ENCODE results near the gene DIP2B. TPM values are rescaled to one million over a fixed set of nuclear protein-coding genes. Genes with fewer than 3 reads are reported as not detected.

Gene DIP2B
- total RNA-seq, 3 donors from 2014 or later (not counting 1 experiment from before 2014, with no cell fraction given), result 17.2 to 23.2 (median 22.2) TPM

DNA sequence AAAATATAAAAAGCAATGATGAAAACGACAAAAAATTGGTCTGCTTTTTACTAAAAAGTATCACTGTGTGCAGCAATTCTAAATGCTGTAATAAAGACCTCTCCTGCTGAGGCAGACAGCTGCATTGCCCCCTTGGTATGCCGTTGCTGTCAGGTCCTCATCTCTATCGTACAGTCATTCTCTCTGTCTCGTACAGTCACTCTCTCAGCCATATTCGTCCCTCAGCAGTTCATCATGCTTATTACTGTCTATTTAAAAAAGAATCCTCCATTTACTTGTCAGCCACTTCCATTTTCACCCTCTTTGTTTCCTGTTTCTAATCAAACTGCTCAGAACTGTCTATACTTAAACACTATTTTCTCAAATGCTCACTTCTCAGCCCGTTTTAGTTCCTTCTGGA is 123.6 kb downstream of the DIP2B start:
- Mint-ChIP-seq H3K27me3 (ENCODE audit: low read depth in 2 of 2) (no peaks in the 10 kb centered on the region), H3K9me3 (no peaks in the 10 kb centered on the region), H3K4me3 (no peak overlapping the region), H3K27ac (no peak overlapping the region), H3K4me1 (peaks cover 11 to 12% of the 10 kb centered on the region in 2 donors), H3K36me3 (no peaks in the 10 kb centered on the region)
- intact Hi-C loops (cut with micrococcal nuclease), result no loop called here
- ATAC-seq (no peak), DNase-seq (no peak)
- peaks cover 2% of the 10 kb centered on the region for H3K4me1 ChIP-seq (ENCODE audit: control insufficient read depth, insufficient read depth, low read length)
- 94% methylated on average over 6 of the region's 6 CpGs for WGBS (ENCODE audit: insufficient coverage)
- peaks cover 9% of the 10 kb centered on the region for H3K36me3 ChIP-seq (ENCODE audit: control insufficient read depth, insufficient read depth, low read length)
- H3K4me3 ChIP-seq (ENCODE audit: low read length), result no peak overlapping the region
- H3K27ac ChIP-seq (ENCODE audit: low read length), result no peak overlapping the region
- no peaks in the 10 kb centered on the region for H3K27me3 ChIP-seq (ENCODE audit: control insufficient read depth, insufficient read depth, low read length)
- TF ChIP-seq, protein P1, sequence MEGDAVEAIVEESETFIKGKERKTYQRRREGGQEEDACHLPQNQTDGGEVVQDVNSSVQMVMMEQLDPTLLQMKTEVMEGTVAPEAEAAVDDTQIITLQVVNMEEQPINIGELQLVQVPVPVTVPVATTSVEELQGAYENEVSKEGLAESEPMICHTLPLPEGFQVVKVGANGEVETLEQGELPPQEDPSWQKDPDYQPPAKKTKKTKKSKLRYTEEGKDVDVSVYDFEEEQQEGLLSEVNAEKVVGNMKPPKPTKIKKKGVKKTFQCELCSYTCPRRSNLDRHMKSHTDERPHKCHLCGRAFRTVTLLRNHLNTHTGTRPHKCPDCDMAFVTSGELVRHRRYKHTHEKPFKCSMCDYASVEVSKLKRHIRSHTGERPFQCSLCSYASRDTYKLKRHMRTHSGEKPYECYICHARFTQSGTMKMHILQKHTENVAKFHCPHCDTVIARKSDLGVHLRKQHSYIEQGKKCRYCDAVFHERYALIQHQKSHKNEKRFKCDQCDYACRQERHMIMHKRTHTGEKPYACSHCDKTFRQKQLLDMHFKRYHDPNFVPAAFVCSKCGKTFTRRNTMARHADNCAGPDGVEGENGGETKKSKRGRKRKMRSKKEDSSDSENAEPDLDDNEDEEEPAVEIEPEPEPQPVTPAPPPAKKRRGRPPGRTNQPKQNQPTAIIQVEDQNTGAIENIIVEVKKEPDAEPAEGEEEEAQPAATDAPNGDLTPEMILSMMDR (IDR thresholded peaks at IDR 0.05), result no peak
- H3K9me3 ChIP-seq (ENCODE audit: control insufficient read depth, insufficient read depth, low read length), result no peaks in the 10 kb centered on the region

DNA sequence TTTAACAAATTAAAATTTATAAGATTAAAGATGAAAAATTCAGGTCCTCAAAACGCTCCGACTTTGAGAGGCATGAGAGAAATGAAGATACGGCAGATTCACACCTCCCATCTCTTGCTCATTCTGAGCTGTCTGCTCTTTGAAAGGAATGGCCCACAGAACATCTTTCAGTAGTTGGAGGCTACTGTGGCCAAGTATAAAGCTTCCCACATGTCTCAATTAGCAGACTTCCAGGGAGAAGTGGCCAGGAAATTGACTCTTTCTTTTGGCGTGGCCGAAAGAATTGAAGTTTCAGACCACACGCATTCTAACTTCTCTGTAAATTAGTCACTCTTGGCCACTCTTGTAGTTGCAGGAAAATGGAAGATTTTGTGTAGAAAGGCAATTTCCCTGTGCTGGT is 129.2 kb downstream of the DIP2B start:
- H3K36me3 Mint-ChIP-seq, result no peaks in the 10 kb centered on the region
- intact Hi-C loops (cut with micrococcal nuclease), result no loop called here
- Histone ChIP-seq H3K27me3 (ENCODE audit: control insufficient read depth, insufficient read depth, low read length) (no peaks in the 10 kb centered on the region), H3K4me3 (ENCODE audit: low read length) (no peak overlapping the region), H3K4me1 (ENCODE audit: control insufficient read depth, insufficient read depth, low read length) (no peaks in the 10 kb centered on the region), H3K27ac (ENCODE audit: low read length) (no peak overlapping the region), H3K9me3 (ENCODE audit: control insufficient read depth, insufficient read depth, low read length) (no peaks in the 10 kb centered on the region), H3K36me3 (ENCODE audit: control insufficient read depth, insufficient read depth, low read length) (no peaks in the 10 kb centered on the region)
- no peaks in the 10 kb centered on the region for H3K27me3 Mint-ChIP-seq (ENCODE audit: low read depth in 2 of 2)
- H3K4me1 Mint-ChIP-seq, result peaks cover 6 to 9% of the 10 kb centered on the region in 2 donors
- H3K27ac Mint-ChIP-seq, result no peak overlapping the region
- TF ChIP-seq, protein P1 (IDR thresholded peaks at IDR 0.05), result no peak
- ATAC-seq (no peak), DNase-seq (no peak)
- no peaks in the 10 kb centered on the region for H3K9me3 Mint-ChIP-seq
- H3K4me3 Mint-ChIP-seq, result no peak overlapping the region
- 94% methylated on average over 6 of the region's 6 CpGs for WGBS (ENCODE audit: insufficient coverage)

DNA sequence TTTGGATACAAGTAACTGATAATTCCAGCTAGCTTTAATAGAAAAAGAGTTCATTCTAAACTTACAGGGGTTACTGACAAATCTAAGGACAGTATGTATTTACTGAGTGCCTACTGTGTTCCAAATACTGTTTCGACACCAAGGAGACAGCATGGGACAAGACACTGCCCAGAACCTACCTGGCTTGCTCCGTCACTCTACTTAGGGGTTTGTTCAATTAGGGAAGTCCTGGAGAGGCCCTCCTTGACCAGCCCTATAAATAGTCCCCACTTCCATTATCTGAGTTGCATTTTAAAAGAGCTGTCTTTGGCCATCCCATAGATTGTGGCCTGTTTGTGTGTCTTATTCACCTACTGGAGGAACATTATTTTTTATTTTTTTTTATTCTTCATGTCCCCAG is 129.6 kb downstream of the DIP2B start:
- DNase-seq (no peak), ATAC-seq (no peak)
- no peak overlapping the region for H3K27ac ChIP-seq (ENCODE audit: low read length)
- intact Hi-C loops (cut with micrococcal nuclease), result no loop called here
- no peaks in the 10 kb centered on the region for H3K9me3 Mint-ChIP-seq
- no peaks in the 10 kb centered on the region for H3K9me3 ChIP-seq (ENCODE audit: control insufficient read depth, insufficient read depth, low read length)
- no peaks in the 10 kb centered on the region for H3K36me3 Mint-ChIP-seq
- no peak overlapping the region for H3K27ac Mint-ChIP-seq
- 100% methylated on average over 1 of the region's 2 CpGs for WGBS (ENCODE audit: insufficient coverage)
- H3K4me1 Mint-ChIP-seq, result peaks cover 6 to 9% of the 10 kb centered on the region in 2 donors
- TF ChIP-seq, protein P1 (IDR thresholded peaks at IDR 0.05), result no peak
- H3K27me3 ChIP-seq (ENCODE audit: control insufficient read depth, insufficient read depth, low read length), result no peaks in the 10 kb centered on the region
- H3K4me1 ChIP-seq (ENCODE audit: control insufficient read depth, insufficient read depth, low read length), result no peaks in the 10 kb centered on the region
- H3K4me3 ChIP-seq (ENCODE audit: low read length), result no peak overlapping the region
- no peaks in the 10 kb centered on the region for H3K36me3 ChIP-seq (ENCODE audit: control insufficient read depth, insufficient read depth, low read length)
- no peak overlapping the region for H3K4me3 Mint-ChIP-seq
- H3K27me3 Mint-ChIP-seq (ENCODE audit: low read depth in 2 of 2), result no peaks in the 10 kb centered on the region

DNA sequence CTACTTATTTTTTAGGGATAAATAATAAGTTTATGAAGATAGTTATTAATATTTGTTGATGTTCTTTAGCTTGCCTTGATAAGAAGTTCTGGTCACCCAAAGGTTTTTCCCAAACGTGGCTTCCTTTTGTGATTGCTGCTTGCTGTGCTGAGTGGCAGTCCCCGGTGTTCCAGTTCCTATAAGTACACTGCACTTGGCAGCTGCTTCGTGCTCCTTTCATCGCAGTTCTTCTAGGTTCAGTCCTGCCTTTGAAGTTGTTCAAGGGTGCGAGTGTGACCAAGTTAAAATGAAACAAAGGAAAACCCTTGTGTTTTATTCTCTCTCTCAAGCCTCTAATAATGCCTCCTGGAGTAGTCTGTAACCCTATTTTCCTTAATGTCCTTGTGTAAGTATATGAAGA is 130.6 kb downstream of the DIP2B start:
- TF ChIP-seq, protein P1 (IDR thresholded peaks at IDR 0.05), result no peak
- Histone ChIP-seq H3K27ac (ENCODE audit: low read length) (no peak overlapping the region), H3K27me3 (ENCODE audit: control insufficient read depth, insufficient read depth, low read length) (no peaks in the 10 kb centered on the region), H3K9me3 (ENCODE audit: control insufficient read depth, insufficient read depth, low read length) (no peaks in the 10 kb centered on the region), H3K4me3 (ENCODE audit: low read length) (no peak overlapping the region), H3K36me3 (ENCODE audit: control insufficient read depth, insufficient read depth, low read length) (no peaks in the 10 kb centered on the region), H3K4me1 (ENCODE audit: control insufficient read depth, insufficient read depth, low read length) (no peaks in the 10 kb centered on the region)
- intact Hi-C loops (cut with micrococcal nuclease), result no loop called here
- Mint-ChIP-seq H3K9me3 (no peaks in the 10 kb centered on the region), H3K4me3 (no peak overlapping the region), H3K36me3 (no peaks in the 10 kb centered on the region), H3K27ac (no peak overlapping the region), H3K27me3 (ENCODE audit: low read depth in 2 of 2) (no peaks in the 10 kb centered on the region), H3K4me1 (peaks cover 6 to 13% of the 10 kb centered on the region in 2 donors)
- ATAC-seq (no peak), DNase-seq (no peak)
- WGBS (ENCODE audit: insufficient coverage), result 62% methylated on average over 5 of the region's 5 CpGs

Data from natural killer cell (primary cell).